AG09309 (cell line): ENCODE data around the gene ADAM23.
"Not testable (repeated sequence)": the region's sequence is repeated elsewhere in the genome, so short reads cannot be mapped to it uniquely, and the experiment has no call there.

Experiments used
- DNase-seq: peaks from one replicate; pipeline ENCODE4 v3.0.0-alpha.2; 2010; ENCODE audit warnings: low read depth
- H3K4me3 ChIP-seq: 2 replicates; pipeline ENCODE4 v1.5.1; 2011; ENCODE audit warnings: mild to moderate bottlenecking, low read depth, low read length, moderate library complexity; ENCODE audit not compliant: control insufficient read depth
- TF ChIP-seq, protein P1 (sequence below): IDR thresholded peaks from 2 replicates; pipeline ENCODE4 v1.5.1; 2011; ENCODE audit warnings: mild to moderate bottlenecking, low read depth, low read length, inconsistent platforms; ENCODE audit not compliant: insufficient read depth, control insufficient read depth; ENCODE audit errors: missing control alignments

ADAM23 gene, protein sequence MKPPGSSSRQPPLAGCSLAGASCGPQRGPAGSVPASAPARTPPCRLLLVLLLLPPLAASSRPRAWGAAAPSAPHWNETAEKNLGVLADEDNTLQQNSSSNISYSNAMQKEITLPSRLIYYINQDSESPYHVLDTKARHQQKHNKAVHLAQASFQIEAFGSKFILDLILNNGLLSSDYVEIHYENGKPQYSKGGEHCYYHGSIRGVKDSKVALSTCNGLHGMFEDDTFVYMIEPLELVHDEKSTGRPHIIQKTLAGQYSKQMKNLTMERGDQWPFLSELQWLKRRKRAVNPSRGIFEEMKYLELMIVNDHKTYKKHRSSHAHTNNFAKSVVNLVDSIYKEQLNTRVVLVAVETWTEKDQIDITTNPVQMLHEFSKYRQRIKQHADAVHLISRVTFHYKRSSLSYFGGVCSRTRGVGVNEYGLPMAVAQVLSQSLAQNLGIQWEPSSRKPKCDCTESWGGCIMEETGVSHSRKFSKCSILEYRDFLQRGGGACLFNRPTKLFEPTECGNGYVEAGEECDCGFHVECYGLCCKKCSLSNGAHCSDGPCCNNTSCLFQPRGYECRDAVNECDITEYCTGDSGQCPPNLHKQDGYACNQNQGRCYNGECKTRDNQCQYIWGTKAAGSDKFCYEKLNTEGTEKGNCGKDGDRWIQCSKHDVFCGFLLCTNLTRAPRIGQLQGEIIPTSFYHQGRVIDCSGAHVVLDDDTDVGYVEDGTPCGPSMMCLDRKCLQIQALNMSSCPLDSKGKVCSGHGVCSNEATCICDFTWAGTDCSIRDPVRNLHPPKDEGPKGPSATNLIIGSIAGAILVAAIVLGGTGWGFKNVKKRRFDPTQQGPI

DNA sequence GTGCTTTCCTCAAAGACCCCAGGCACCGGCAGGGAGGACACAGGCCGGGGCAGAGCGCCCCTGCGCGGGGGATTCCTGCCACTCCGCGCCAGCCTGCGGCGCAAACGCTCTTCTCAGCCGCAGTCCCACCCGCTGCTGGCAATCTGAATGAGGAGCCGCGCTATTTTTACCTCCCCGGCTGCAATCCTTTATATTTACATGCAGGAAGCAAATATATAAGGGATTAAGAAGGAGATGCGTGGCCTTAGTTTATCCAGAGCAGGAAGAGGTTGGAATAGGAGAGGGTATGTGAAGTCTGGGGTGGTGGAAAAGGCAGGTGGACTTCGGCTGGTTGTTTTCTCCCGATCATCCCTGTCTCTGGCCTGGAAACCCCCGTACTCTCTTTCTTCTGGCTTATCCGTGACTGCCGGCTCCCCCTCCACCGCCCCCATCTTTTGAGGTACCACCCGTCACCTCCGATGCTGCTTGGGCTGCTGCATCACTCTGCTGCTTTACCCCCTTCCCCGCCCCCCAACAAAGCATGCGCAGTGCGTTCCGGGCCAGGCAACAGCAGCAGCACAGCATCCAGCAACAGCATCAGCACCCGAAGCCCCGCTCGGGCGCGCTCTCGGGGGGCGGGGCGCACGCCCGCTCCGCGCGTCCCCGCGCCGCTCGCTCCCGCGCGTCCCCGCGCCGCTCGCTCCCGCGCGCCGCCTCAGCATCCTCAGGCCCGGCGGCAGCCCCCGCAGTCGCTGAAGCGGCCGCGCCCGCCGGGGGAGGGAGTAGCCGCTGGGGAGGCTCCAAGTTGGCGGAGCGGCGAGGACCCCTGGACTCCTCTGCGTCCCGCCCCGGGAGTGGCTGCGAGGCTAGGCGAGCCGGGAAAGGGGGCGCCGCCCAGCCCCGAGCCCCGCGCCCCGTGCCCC is at the start of gene ADAM23:
ADAM23 (plus strand) TSS at position 700 of the 902 bp plus-strand sequence. CDS start 335 bp downstream, outside the sequence.
- peak within 1 kb of the TSS; percentile 67 for H3K4me3 ChIP-seq
- TF ChIP-seq, protein P1, sequence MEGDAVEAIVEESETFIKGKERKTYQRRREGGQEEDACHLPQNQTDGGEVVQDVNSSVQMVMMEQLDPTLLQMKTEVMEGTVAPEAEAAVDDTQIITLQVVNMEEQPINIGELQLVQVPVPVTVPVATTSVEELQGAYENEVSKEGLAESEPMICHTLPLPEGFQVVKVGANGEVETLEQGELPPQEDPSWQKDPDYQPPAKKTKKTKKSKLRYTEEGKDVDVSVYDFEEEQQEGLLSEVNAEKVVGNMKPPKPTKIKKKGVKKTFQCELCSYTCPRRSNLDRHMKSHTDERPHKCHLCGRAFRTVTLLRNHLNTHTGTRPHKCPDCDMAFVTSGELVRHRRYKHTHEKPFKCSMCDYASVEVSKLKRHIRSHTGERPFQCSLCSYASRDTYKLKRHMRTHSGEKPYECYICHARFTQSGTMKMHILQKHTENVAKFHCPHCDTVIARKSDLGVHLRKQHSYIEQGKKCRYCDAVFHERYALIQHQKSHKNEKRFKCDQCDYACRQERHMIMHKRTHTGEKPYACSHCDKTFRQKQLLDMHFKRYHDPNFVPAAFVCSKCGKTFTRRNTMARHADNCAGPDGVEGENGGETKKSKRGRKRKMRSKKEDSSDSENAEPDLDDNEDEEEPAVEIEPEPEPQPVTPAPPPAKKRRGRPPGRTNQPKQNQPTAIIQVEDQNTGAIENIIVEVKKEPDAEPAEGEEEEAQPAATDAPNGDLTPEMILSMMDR = peak; percentile 20
- no peak for DNase-seq

DNA sequence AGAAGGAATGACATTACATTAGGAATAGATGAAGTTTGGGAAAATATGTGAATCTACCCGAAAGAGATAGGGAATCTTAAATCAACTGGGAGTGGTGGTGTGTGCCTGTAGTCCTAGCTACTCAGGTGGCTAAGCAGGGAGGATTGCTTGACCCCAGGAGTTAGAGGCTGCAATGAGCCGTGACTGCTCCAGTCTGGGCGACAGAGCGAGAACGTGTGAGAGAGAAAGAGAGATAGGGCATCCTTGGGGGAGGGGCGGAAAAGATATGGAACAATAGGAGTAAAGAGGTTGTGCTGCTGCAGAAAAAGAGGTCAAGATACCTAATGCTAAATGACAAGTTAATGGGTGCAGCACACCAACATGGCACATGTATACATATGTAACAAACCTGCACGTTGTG is 47.1 kb upstream of the ADAM23 start:
- H3K4me3 ChIP-seq = no peak overlapping the region
- no peak for DNase-seq
- TF ChIP-seq, protein P1 = no peak

DNA sequence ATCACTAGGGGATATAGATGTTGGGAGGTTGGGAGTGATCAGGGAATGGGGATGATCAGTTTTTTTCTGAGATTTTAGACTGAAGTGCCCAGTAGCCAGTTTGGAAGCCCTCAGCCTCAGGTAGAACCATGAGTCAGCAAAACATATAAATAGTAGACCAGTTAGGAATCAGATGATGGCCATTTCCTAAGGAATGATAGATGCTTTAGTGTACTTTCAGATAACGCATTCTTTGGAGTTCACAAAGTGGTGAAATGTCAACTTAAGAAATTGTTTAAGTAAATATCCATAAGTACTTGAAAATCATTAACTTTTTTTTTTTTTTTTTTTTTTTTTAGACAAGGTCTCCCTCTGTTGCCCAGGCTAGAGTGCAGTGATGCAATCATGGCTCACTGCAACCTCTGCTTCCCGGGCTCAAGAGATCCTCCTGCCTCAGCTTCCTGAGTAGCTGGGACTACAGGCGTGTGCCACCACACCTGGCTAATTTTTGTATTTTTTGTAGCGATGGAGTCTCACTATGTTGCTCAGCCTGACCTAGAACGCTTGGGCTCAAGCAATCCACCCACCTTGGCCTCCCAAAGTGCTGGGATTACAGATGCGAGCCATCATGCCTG is 40.3 kb upstream of the ADAM23 start:
- H3K4me3 ChIP-seq = not testable (repeated sequence)

DNA sequence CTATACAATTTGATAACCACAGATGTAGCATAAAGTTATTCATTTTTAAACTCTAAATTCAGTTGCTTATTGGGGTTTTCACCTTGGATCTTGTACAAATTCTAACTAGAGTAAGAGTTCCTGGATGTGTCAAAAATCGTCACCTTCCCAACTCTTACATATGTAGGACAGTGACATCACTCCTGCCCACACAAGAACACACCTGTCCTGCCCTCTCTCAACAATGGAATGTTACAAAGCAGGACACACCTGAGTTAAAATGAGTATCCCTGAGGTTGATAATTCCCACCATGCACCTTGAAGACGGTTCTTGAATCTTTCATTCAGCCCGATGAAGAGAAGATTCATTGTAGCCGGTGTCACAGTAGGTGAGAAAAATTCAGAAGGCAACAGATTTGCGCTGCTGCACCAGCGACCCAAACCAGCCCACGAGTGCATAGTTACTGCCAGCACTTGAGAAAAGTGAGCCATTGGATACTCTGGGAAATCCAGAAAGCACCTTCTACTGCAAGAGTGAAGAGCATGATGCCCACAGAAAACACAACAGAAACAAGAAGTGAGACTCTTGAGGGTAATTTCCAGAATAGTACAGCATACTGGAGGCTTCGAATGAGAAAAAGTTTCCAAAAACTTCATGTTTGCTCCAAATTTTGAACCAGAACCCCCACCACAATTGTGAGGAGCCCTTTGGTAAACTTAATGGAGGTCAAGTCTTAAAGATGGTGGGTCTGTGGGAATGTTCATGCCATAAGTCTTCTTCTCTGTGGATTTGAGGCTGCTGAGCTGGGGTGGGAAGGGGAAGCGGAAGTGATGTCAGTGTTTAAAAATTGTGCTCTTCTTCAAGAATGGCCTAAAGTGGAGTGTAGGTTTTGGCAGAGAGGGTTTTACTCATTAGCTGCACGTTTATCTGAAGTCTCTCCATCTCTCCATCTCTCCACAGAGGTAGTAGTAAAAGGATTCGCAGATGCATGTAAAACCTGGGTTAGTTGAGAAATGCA is 34.7 kb upstream of the ADAM23 start:
- H3K4me3 ChIP-seq = no peak overlapping the region
- TF ChIP-seq, protein P1 = no peak

More for the DNA sequence above, 40.3 kb upstream of the ADAM23 start:
- not testable (repeated sequence) for DNase-seq

DNA sequence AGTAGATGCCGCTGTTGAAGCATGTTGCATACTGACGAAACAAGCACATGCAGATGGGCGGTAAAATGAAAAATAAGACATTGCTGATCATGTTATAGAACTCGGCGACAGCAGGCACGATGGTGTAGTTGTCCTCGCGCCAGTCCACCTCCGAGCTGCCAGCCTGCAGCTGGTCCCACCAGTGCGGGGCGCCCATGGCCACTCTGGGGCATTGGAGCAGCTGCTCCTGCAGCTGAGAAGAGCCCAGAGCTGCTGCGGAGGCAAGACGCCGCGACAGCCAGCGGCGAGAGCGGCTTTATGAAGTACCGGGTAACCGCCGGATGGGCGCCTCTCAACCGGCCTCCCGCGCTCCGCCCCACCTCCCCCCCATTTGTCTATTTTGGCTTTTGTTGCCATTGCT is 32.6 kb upstream of the ADAM23 start:
- TF ChIP-seq, protein P1 = no peak
- no peak overlapping the region for H3K4me3 ChIP-seq
- DNase-seq = no peak

More for the DNA sequence above, 34.7 kb upstream of the ADAM23 start:
- no peak for DNase-seq
